Activated CD4-positive, alpha-beta T cell treated with anti-CD3 and anti-CD28 coated beads, Interleukin-2, amount 10 ng/mL, durations not matched to agents 24 days and 14 days (primary cell): ENCODE data around the gene ZBTB40. TPM values are rescaled to one million over a fixed set of nuclear protein-coding genes. Genes with fewer than 3 reads are reported as not detected.

Source experiments
- DNase-seq: peaks from one replicate; pipeline ENCODE4 v3.0.0; 2022
- H3K27ac Mint-ChIP-seq: one replicate; pipeline ENCODE4 v1.8.0; 2022; ENCODE audit warnings: mild to moderate bottlenecking, mixed read lengths
- H3K27me3 Mint-ChIP-seq: one replicate; pipeline ENCODE4 v1.8.0; 2022; ENCODE audit warnings: mixed read lengths
- H3K36me3 Mint-ChIP-seq: one replicate; pipeline ENCODE4 v1.8.0; 2022; ENCODE audit warnings: low read depth, mild to moderate bottlenecking, mixed read lengths
- H3K4me1 Mint-ChIP-seq: one replicate; pipeline ENCODE4 v1.8.0; 2021; ENCODE audit warnings: mixed read lengths
- H3K4me3 Mint-ChIP-seq: one replicate; pipeline ENCODE4 v1.8.0; 2022; ENCODE audit warnings: mild to moderate bottlenecking, moderate library complexity, mixed read lengths
- H3K9me3 Mint-ChIP-seq: one replicate; pipeline ENCODE4 v1.8.0; 2021; ENCODE audit warnings: mixed read lengths
- intact Hi-C: fragments of 100-400 bp; cut with micrococcal nuclease; formaldehyde crosslinking; loops from one replicate; pipeline ENCODE4 v1.15.1; 2023
- total RNA-seq: library from RNA; stranded (reverse); gene quantifications from 2 replicates; pipeline ENCODE4 v1.2.3, GENCODE V29; 2022

The ZBTB40 gene
- total RNA-seq, 1 donor from 2014 or later, result 19.0 TPM

DNA sequence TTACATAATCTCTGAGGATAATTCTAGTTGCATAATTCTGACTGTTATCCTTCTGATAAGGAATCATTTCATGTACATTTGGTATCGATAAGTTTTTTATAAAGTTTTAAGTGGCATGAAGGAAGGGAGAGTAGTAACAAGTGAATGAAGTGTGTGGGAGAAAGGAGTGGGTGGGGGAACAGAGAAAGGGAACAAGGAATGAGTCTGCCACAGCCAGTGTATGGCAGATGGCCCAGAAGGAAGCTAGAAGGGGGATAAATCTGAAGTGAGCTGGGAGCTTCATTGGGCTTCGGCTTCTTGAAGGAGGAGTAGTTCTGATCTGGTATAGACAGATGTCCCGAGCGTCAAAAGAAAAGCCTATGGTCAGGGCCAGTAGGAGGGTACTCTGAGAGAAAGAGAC lies 18.6 kb downstream of the ZBTB40 start:
- no peaks in the 10 kb centered on the region for H3K36me3 Mint-ChIP-seq
- intact Hi-C loops, result no loop called here
- no peak overlapping the region for H3K27ac Mint-ChIP-seq
- no peak overlapping the region for H3K4me3 Mint-ChIP-seq
- H3K9me3 Mint-ChIP-seq, result no peaks in the 10 kb centered on the region
- peaks cover 7% of the 10 kb centered on the region for H3K4me1 Mint-ChIP-seq
- H3K27me3 Mint-ChIP-seq, result no peaks in the 10 kb centered on the region
- DNase-seq, result no peak

DNA sequence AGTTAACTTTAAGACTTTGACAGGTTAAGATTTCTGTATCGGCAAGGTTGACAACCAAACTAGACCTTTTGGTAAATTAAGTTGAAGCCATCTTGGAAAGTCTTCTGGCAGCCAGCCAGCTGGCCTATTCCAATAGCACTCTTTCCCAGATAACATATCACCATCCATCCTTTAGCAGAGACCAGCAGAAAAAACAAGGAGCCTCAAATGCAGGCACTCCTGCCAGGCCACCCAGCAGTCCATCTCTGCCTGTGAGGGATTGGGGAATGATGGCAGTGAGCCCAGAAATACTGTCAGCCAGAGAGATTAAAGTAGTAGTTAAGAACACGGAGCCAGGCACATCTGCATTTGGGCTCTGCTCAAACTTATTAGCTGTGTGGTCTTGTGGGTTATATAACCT lies 19.4 kb downstream of the ZBTB40 start:
- intact Hi-C loops, result no loop called here
- Mint-ChIP-seq H3K27me3 (no peaks in the 10 kb centered on the region), H3K4me1 (peaks cover 7% of the 10 kb centered on the region), H3K27ac (no peak overlapping the region), H3K4me3 (no peak overlapping the region), H3K9me3 (no peaks in the 10 kb centered on the region), H3K36me3 (no peaks in the 10 kb centered on the region)
- DNase-seq, result no peak

DNA sequence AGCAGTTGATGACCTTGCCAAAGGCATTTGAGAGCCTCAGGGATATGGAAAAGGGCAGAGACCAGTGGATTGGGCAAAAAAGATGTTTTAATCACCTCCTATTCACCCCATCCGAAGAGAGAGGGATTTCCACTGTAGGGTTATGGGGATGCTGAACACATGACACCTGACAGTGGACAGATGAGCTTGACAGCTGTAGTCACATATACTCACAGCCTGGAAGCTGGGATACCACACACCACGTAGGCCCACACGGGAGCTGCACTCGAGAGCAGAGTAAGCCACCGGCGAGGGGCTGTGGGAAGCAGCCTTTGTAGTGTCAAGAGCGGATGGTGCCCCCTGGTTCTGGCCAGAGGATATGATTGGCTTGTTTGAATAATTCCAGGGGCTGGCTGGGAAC lies 20.0 kb downstream of the ZBTB40 start:
- Mint-ChIP-seq H3K4me1 (peaks cover 7% of the 10 kb centered on the region), H3K27ac (no peak overlapping the region), H3K4me3 (no peak overlapping the region), H3K27me3 (no peaks in the 10 kb centered on the region), H3K9me3 (no peaks in the 10 kb centered on the region), H3K36me3 (no peaks in the 10 kb centered on the region)
- intact Hi-C loops, result no loop called here
- DNase-seq, result no peak

GRCh38 chr1:22472596-22472995 lies 20.9 kb downstream of the ZBTB40 start:
- no peaks in the 10 kb centered on the region for H3K9me3 Mint-ChIP-seq
- intact Hi-C loops, result no loop called here
- DNase-seq, result no peak
- H3K27me3 Mint-ChIP-seq, result no peaks in the 10 kb centered on the region
- H3K4me3 Mint-ChIP-seq, result no peak overlapping the region
- H3K4me1 Mint-ChIP-seq, result peaks cover 7% of the 10 kb centered on the region
- H3K36me3 Mint-ChIP-seq, result no peaks in the 10 kb centered on the region
- no peak overlapping the region for H3K27ac Mint-ChIP-seq

GRCh38 chr1:22473952-22474351 lies 22.3 kb downstream of the ZBTB40 start:
- no peaks in the 10 kb centered on the region for H3K9me3 Mint-ChIP-seq
- DNase-seq, result no peak
- no peaks in the 10 kb centered on the region for H3K27me3 Mint-ChIP-seq
- intact Hi-C loops, result no loop called here
- no peak overlapping the region for H3K27ac Mint-ChIP-seq
- H3K36me3 Mint-ChIP-seq, result no peaks in the 10 kb centered on the region
- peaks cover 7% of the 10 kb centered on the region for H3K4me1 Mint-ChIP-seq
- no peak overlapping the region for H3K4me3 Mint-ChIP-seq

DNA sequence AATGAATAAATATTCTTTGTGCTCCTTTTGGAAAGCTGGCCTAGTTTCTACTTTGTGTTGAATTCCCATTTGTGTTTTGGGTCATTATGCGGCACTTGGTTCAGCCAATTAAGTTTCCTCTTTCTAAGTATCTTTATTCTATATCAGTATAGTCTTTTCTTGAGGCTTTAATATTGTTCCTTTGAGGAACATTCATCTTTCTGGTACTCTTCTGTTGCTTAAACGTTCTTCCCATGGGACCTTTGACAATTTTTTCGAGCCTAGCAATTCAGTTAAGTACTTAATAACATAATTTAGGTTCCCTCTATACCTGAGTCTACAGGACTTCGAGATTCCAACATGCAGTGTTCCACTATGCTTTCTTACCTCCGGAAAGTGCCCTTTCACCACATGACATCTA lies 24.9 kb downstream of the ZBTB40 start:
- intact Hi-C loops, result no loop called here
- no peaks in the 10 kb centered on the region for H3K36me3 Mint-ChIP-seq
- DNase-seq, result no peak
- no peaks in the 10 kb centered on the region for H3K4me1 Mint-ChIP-seq
- H3K4me3 Mint-ChIP-seq, result no peak overlapping the region
- no peaks in the 10 kb centered on the region for H3K9me3 Mint-ChIP-seq
- no peaks in the 10 kb centered on the region for H3K27me3 Mint-ChIP-seq
- no peak overlapping the region for H3K27ac Mint-ChIP-seq

GRCh38 chr1:22483121-22483520 lies 31.5 kb downstream of the ZBTB40 start:
- no peak overlapping the region for H3K4me3 Mint-ChIP-seq
- peaks cover 20% of the 10 kb centered on the region for H3K9me3 Mint-ChIP-seq
- H3K27ac Mint-ChIP-seq, result no peak overlapping the region
- no peaks in the 10 kb centered on the region for H3K27me3 Mint-ChIP-seq
- intact Hi-C loops, result no loop called here
- peaks cover 7% of the 10 kb centered on the region for H3K36me3 Mint-ChIP-seq
- peaks cover 8% of the 10 kb centered on the region for H3K4me1 Mint-ChIP-seq
- DNase-seq, result no peak

- Mint-ChIP-seq H3K4me3 (no peak overlapping the region), H3K27me3 (no peaks in the 10 kb centered on the region), H3K9me3 (peaks cover 20% of the 10 kb centered on the region), H3K4me1 (peaks cover 8% of the 10 kb centered on the region), H3K36me3 (peaks cover 7% of the 10 kb centered on the region), H3K27ac (no peak overlapping the region)
- no peak for DNase-seq
- intact Hi-C loops, result no loop called here
Observed at GRCh38 chr1:22484706-22485345, 33.2 kb downstream of the ZBTB40 start.

GRCh38 chr1:22485431-22485830 lies 33.8 kb downstream of the ZBTB40 start:
- H3K27me3 Mint-ChIP-seq, result no peaks in the 10 kb centered on the region
- intact Hi-C loops, result no loop called here
- peaks cover 7% of the 10 kb centered on the region for H3K36me3 Mint-ChIP-seq
- no peak overlapping the region for H3K27ac Mint-ChIP-seq
- H3K9me3 Mint-ChIP-seq, result peaks cover 20% of the 10 kb centered on the region
- no peak overlapping the region for H3K4me3 Mint-ChIP-seq
- peaks cover 8% of the 10 kb centered on the region for H3K4me1 Mint-ChIP-seq
- no peak for DNase-seq

- Mint-ChIP-seq H3K36me3 (peaks cover 11% of the 10 kb centered on the region), H3K27ac (no peak overlapping the region), H3K27me3 (no peaks in the 10 kb centered on the region), H3K4me3 (no peak overlapping the region), H3K9me3 (peaks cover 20% of the 10 kb centered on the region), H3K4me1 (peaks cover 8% of the 10 kb centered on the region)
- no peak for DNase-seq
- intact Hi-C loops, result no loop called here
Observed at GRCh38 chr1:22487781-22488180, 36.1 kb downstream of the ZBTB40 start.

GRCh38 chr1:22488319-22488718 lies 36.7 kb downstream of the ZBTB40 start:
- Mint-ChIP-seq H3K4me3 (no peak overlapping the region), H3K27ac (no peak overlapping the region), H3K9me3 (peaks cover 16% of the 10 kb centered on the region), H3K4me1 (peaks cover 8% of the 10 kb centered on the region), H3K27me3 (no peaks in the 10 kb centered on the region), H3K36me3 (peaks cover 13% of the 10 kb centered on the region)
- DNase-seq, result no peak
- intact Hi-C loops, result no loop called here

GRCh38 chr1:22489278-22489677 lies 37.6 kb downstream of the ZBTB40 start:
- intact Hi-C loops, result no loop called here
- Mint-ChIP-seq H3K4me1 (peaks cover 8% of the 10 kb centered on the region), H3K27me3 (no peaks in the 10 kb centered on the region), H3K36me3 (peaks cover 17% of the 10 kb centered on the region), H3K9me3 (peaks cover 8% of the 10 kb centered on the region), H3K27ac (no peak overlapping the region), H3K4me3 (no peak overlapping the region)
- DNase-seq, result no peak

- intact Hi-C loops, result no loop called here
- Mint-ChIP-seq H3K27ac (no peak overlapping the region), H3K27me3 (no peaks in the 10 kb centered on the region), H3K4me3 (no peak overlapping the region), H3K36me3 (peaks cover 15% of the 10 kb centered on the region), H3K4me1 (peaks cover 3% of the 10 kb centered on the region), H3K9me3 (peaks cover 3% of the 10 kb centered on the region)
- no peak for DNase-seq
Observed at GRCh38 chr1:22489823-22490222, 38.2 kb downstream of the ZBTB40 start.

DNA sequence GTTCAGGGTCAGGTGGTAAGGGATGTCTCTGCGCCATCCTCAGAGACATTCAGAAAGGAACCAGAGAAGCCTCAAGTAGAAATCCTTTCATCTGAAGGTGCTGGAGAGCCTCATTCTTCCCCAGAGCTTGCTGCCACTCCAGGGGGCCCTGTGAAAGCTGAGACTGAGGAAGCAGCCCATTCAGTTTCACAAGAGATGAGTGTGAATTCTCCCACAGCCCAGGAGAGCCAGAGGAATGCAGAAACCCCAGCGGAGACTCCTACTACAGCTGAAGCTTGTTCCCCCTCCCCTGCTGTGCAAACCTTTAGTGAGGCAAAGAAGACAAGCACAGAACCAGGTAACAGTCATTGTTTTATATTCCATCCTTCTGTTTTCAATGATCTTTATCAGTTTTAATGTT lies 38.7 kb downstream of the ZBTB40 start:
- no peak for DNase-seq
- Mint-ChIP-seq H3K36me3 (peaks cover 15% of the 10 kb centered on the region), H3K27ac (no peak overlapping the region), H3K4me3 (no peak overlapping the region), H3K4me1 (no peaks in the 10 kb centered on the region), H3K27me3 (no peaks in the 10 kb centered on the region), H3K9me3 (no peaks in the 10 kb centered on the region)
- intact Hi-C loops, result no loop called here

- peaks cover 10% of the 10 kb centered on the region for H3K36me3 Mint-ChIP-seq
- no peaks in the 10 kb centered on the region for H3K9me3 Mint-ChIP-seq
- no peak overlapping the region for H3K27ac Mint-ChIP-seq
- DNase-seq, result no peak
- H3K4me1 Mint-ChIP-seq, result no peaks in the 10 kb centered on the region
- intact Hi-C loops, result no loop called here
- no peaks in the 10 kb centered on the region for H3K27me3 Mint-ChIP-seq
- no peak overlapping the region for H3K4me3 Mint-ChIP-seq
Observed at GRCh38 chr1:22491995-22492715, 40.5 kb downstream of the ZBTB40 start.
